NCI-H748 (cell line): Measurements from ENCODE around the gene SLC18A2.

Experiments
- DNase-seq: peaks from one replicate; lab custom pipeline; 2025; ENCODE audit not compliant: unreplicated experiment; lab: John Stamatoyannopoulos, UW

The SLC18A2 gene

DNA sequence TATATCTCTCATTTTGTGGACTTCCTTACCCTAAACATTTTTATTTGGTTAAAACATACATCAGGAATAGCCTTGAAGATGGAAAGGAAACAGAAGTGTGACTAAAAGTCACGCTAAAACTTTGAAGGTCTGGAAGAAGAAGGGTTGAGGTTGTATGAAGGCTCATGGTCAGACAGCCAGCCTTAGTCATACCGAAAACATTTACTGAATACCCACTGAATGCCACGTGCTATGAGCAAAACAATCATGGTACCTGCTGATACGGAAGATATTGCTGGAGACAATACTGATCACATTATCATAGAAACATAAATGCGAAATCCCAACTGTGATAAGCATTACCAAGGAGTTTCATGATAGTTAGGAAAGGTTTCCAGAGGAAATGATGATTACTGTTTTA lies 70.3 kb downstream of the SLC18A2 start:
- DNase-seq, result no peak

DNA sequence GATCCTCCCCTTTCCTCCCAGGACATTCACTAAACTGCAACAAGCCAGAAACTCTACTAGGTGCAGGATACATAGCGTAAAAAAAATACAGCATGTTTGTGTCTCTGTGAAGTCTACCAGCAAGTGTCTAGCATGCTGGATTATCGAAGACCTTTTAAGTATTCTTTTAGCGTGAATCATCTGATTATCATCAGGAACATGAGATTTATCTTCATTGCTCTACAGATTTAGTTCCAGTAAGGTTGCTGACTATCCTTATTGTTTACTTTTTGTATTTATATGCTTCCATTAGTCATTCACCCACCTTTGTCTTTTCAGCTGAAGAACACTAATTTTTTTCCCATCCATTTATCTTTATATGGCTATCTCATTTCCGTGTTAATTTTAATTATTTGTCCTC lies 71.5 kb downstream of the SLC18A2 start:
- no peak for DNase-seq

DNA sequence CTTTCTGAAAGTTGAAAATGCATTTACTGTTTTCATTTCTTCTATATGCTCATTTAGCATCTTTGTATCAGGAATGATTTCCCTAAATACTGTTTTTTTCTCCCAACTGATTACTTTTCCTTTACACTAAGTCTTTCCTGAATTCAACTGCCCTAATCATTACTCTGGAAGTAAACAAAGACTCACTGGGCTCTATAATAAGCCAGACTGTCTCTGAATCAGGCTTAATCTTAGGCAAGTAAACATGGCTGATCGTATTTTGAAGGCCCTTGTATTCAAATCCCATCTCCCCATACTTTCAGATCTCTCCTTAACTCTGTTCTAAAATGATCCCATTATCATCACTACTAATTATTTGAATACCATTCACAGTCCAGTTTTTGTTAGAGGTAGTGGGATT lies 72.7 kb downstream of the SLC18A2 start:
- no peak for DNase-seq

- DNase-seq, result no peak
Observed at GRCh38 chr10:117316701-117317100, 75.8 kb downstream of the SLC18A2 start.

DNA sequence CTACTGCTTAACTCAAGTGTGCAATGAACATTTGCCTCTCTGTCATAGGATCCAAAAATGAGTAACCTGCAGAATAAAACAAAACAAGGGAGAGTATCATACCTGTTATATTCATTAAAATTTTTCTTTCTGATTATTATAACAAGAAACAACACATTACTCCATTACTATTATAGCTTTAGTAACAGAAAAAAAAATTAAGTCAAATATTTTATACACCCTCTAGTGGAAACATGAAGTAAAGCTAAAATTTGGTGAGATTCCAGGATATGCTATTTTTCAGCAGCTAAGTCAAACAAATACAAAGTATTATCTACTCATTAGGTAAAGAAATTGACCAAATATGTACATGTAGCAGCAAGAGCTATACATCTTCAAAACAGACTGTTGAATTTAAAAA lies 78.0 kb downstream of the SLC18A2 start:
- no peak for DNase-seq

- DNase-seq, result peak; percentile 34
Observed at GRCh38 chr10:117320050-117320665, 79.2 kb downstream of the SLC18A2 start.

DNA sequence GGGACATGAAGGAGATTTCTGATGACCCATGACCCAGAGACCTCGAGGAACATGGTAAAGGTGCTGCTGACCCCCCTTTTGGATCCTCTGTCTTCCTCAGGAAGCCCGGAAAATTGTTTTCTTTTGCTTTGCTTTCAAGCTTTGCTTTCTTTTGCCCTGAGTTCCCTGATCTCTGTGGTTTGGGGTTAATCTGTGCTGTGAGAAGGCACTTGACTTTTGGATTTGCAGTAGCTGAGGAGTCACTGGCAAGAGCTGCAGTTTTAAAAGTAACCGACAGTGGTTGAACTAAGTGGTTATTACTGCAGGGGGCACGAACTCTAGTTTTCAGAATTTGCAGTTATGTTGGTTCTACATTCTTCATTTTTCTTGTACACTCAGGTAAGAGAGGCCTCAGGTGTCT lies 81.3 kb downstream of the SLC18A2 start:
- DNase-seq, result no peak

DNA sequence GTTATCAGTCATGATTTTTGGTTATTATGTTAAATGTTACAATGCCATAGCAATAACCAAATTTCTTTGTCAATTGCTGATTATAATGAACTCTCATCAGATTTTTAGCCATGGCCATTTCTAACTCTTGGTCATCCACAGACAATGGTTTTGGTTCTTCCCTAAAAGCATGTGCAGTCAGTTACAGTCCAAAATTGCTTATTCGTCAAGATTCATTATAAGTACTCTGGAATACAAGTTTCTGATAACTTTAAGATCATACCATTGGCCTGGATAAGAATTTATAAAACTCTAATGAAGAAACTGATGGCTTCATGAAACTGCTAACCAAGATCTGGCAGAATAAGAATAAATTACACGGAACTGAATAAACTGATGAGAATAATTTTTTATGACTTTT lies 83.5 kb downstream of the SLC18A2 start:
- DNase-seq, result no peak

- DNase-seq, result no peak
Observed at GRCh38 chr10:117327262-117327661, 86.3 kb downstream of the SLC18A2 start.
